Caco-2 (cell line): ENCODE measurements around the gene SORCS2. TPM values are rescaled to one million over a fixed set of nuclear protein-coding genes. Genes with fewer than 3 reads are reported as not detected.

Experiments used
- BruUV-seq: library from RNA; stranded (reverse); fragments of 400-500 nt; replicated peaks from 2 replicates; lab custom pipeline; 2021; lab: Mats Ljungman, UMichigan
- CTCF ChIA-PET: fragments of 300-600 bp; sonication (Branson Sonifier 250); formaldehyde crosslinking; loops from one replicate; lab custom pipeline; 2022; ENCODE audit warnings: antibody characterized with exemption; lab: Charles Lee
- POLR2A ChIA-PET: fragments of 300-600 bp; sonication (Branson Sonifier 250); formaldehyde crosslinking; loops from one replicate; lab custom pipeline; 2022; ENCODE audit warnings: antibody characterized with exemption; lab: Charles Lee
- DNase-seq, 2 experiments: peaks; one replicate each; pipeline versions ENCODE4 v3.0.0 to v3.0.0-alpha.2; 2020 to 2022
- H3K27me3 ChIP-seq: replicated peaks from 2 replicates; pipeline ENCODE4 v1.6.0; 2011; ENCODE audit warnings: low read length; ENCODE audit not compliant: control insufficient read depth, insufficient read depth
- H3K36me3 ChIP-seq: 2 replicates; pipeline ENCODE4 v1.5.1; 2011; ENCODE audit warnings: low read length; ENCODE audit not compliant: control insufficient read depth, insufficient read depth
- H3K4me1 ChIP-seq: fragments of 250-450 bp; sonication (Bioruptor Pico); 2 replicates; pipeline ENCODE4 v1.5.1; 2020; ENCODE audit warnings: mild to moderate bottlenecking
- H3K4me3 ChIP-seq: 2 replicates; pipeline ENCODE4 v1.5.1; 2011; ENCODE audit warnings: low read depth, mild to moderate bottlenecking, control low read depth, low read length
- H3K9me3 ChIP-seq: fragments of 250-450 bp; sonication (Bioruptor Pico); 2 replicates; pipeline ENCODE4 v1.5.1; 2020; ENCODE audit warnings: mild to moderate bottlenecking, moderate library complexity
- H3K27ac Mint-ChIP-seq: one replicate; pipeline ENCODE4 v1.8.0; 2022; ENCODE audit warnings: mixed read lengths; ENCODE audit not compliant: unreplicated experiment
- H3K27me3 Mint-ChIP-seq: one replicate; pipeline ENCODE4 v1.8.0; 2022; ENCODE audit warnings: mixed read lengths; ENCODE audit not compliant: insufficient read depth, unreplicated experiment
- H3K36me3 Mint-ChIP-seq: one replicate; pipeline ENCODE4 v1.8.0; 2022; ENCODE audit warnings: mild to moderate bottlenecking, mixed read lengths; ENCODE audit not compliant: insufficient read depth, unreplicated experiment
- H3K4me1 Mint-ChIP-seq: one replicate; pipeline ENCODE4 v1.8.0; 2022; ENCODE audit warnings: low read depth, mixed read lengths; ENCODE audit not compliant: unreplicated experiment
- H3K4me3 Mint-ChIP-seq: one replicate; pipeline ENCODE4 v1.8.0; 2022; ENCODE audit warnings: mild to moderate bottlenecking, moderate library complexity, mixed read lengths; ENCODE audit not compliant: unreplicated experiment
- H3K9me3 Mint-ChIP-seq: one replicate; pipeline ENCODE4 v1.8.0; 2022; ENCODE audit warnings: mixed read lengths; ENCODE audit not compliant: unreplicated experiment
- intact Hi-C: fragments of 100-400 bp; cut with micrococcal nuclease; formaldehyde crosslinking; loops from one replicate; pipeline ENCODE4 v1.10.0; 2022; ENCODE audit not compliant: unreplicated experiment
- total RNA-seq: library from RNA; stranded (reverse); gene quantifications from 2 replicates; pipeline ENCODE4 v1.2.3, GENCODE V29; 2022
- TF ChIP-seq, protein P1 (sequence below), 2 experiments: fragments of 200-600 bp in 1 of 2; IDR thresholded peaks; 1 replicate in 1 of 2; 2 replicates in 1 of 2; pipeline versions ENCODE4 v1.5.1 to v1.8.0; 2011 to 2022; ENCODE audit warnings: antibody characterized with exemption in 1 of 2, control low read depth in 1 of 2, inconsistent platforms in 1 of 2, low read depth in 1 of 2, low read length in 1 of 2, mild to moderate bottlenecking in 1 of 2, moderate library complexity in 1 of 2; ENCODE audit not compliant: insufficient read depth in 1 of 2, severe bottlenecking in 1 of 2, unreplicated experiment in 1 of 2

Gene SORCS2
- total RNA-seq, 1 experiment from 2014 or later: 1.6 TPM

DNA sequence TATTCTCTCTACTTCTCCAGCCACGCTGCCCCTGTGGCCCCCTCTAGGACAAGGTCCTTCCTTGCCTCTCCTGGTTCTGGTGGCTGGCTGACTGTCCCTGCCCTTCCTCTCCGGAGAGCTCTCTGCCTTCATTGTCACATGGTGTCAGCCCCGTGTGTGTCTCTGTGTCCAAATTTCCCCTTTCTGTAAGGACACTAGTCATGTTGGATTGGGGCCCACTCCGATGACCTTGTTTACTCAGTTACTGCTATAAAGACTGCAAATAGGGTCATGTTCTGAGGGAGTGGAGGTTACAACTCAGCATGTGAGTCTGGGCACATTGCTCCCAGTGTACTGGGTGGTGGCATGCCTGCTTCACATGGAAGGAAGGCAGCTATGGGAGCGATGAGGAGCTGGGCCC, 371.9 kb downstream of the SORCS2 start:
- TF ChIP-seq, protein P1, sequence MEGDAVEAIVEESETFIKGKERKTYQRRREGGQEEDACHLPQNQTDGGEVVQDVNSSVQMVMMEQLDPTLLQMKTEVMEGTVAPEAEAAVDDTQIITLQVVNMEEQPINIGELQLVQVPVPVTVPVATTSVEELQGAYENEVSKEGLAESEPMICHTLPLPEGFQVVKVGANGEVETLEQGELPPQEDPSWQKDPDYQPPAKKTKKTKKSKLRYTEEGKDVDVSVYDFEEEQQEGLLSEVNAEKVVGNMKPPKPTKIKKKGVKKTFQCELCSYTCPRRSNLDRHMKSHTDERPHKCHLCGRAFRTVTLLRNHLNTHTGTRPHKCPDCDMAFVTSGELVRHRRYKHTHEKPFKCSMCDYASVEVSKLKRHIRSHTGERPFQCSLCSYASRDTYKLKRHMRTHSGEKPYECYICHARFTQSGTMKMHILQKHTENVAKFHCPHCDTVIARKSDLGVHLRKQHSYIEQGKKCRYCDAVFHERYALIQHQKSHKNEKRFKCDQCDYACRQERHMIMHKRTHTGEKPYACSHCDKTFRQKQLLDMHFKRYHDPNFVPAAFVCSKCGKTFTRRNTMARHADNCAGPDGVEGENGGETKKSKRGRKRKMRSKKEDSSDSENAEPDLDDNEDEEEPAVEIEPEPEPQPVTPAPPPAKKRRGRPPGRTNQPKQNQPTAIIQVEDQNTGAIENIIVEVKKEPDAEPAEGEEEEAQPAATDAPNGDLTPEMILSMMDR (IDR thresholded peaks at IDR 0.05; ENCODE audit: insufficient read depth in 1 of 2, low read depth in 1 of 2, low read length in 1 of 2, severe bottlenecking in 1 of 2, unreplicated experiment in 1 of 2): no peak
- Histone ChIP-seq H3K27me3 (no peaks in the 10 kb centered on the region), H3K4me3 (no peak overlapping the region), H3K9me3 (no peaks in the 10 kb centered on the region), H3K36me3 (no peaks in the 10 kb centered on the region), H3K4me1 (no peaks in the 10 kb centered on the region)
- POLR2A ChIA-PET: no interaction called here
- BruUV-seq: no TSS peak
- no peaks in the 10 kb centered on the region for H3K36me3 Mint-ChIP-seq
- H3K27ac Mint-ChIP-seq: no peak overlapping the region
- DNase-seq: no peak
- no peaks in the 10 kb centered on the region for H3K9me3 Mint-ChIP-seq
- CTCF ChIA-PET: no interaction called here
- H3K27me3 Mint-ChIP-seq: no peaks in the 10 kb centered on the region
- no peaks in the 10 kb centered on the region for H3K4me1 Mint-ChIP-seq
- intact Hi-C loops: no loop called here
- no peak overlapping the region for H3K4me3 Mint-ChIP-seq

- intact Hi-C loops: no loop called here
- TF ChIP-seq, protein P1 (IDR thresholded peaks at IDR 0.05; ENCODE audit: insufficient read depth in 1 of 2, low read depth in 1 of 2, low read length in 1 of 2, severe bottlenecking in 1 of 2, unreplicated experiment in 1 of 2): no peak
- Histone ChIP-seq H3K27me3 (no peaks in the 10 kb centered on the region), H3K4me3 (no peak overlapping the region), H3K36me3 (no peaks in the 10 kb centered on the region), H3K9me3 (no peaks in the 10 kb centered on the region), H3K4me1 (no peaks in the 10 kb centered on the region)
- Mint-ChIP-seq H3K36me3 (no peaks in the 10 kb centered on the region), H3K9me3 (no peaks in the 10 kb centered on the region), H3K4me1 (no peaks in the 10 kb centered on the region), H3K27me3 (no peaks in the 10 kb centered on the region), H3K27ac (no peak overlapping the region), H3K4me3 (no peak overlapping the region)
- no peak for DNase-seq
- ChIA-PET POLR2A (no interaction called here), CTCF (no interaction called here)
- no TSS peak for BruUV-seq
Measured at GRCh38 chr4:7565483-7565882, 373.1 kb downstream of the SORCS2 start.

DNA sequence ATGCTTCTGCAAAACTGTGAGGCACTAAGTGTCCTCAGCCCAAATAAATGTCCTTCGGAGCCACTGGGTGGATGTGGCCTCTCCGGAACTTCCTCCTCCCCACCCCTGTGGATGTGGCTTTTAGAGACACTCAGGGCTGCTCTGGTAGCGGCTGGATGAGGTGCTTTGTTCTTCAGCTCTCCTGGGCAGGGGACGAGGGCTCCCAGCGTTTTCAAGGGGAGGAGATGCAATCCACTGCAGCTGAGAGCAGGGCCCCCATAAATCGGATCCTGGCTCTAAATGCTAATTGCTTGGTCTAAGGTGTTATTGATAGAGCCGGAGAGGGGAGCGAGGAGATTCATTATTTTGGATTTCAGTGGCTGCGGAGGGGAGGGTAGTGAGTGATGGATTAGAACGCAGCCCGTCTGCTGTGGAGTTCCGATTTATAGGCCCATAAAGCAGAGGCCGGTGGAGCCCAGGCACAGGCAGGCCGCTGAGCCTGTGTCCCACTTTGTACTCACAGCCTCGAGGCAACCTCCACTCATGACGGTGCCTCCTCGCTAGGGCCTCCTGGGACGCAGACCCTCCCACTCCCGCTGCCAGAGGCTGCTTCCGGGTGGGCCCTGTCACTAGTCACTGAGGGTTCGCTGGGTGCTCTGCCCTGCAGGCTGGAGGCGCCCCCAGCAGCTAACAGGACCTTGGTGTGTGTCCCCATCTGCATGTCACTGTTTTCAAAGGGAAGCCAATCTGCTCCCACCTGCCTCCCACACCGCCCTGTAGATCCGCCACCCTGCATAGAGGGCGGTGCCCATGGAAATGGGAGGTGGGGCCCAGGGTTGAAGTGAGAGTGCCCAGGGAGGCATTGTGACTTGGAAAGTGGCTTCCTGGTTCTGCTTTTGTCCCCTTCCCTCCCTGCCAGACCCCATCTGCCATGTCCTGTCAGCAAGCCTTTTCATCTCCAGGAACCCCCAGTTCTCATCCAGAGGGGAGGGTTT, 377.8 kb downstream of the SORCS2 start:
- Mint-ChIP-seq H3K4me3 (no peak overlapping the region), H3K36me3 (no peaks in the 10 kb centered on the region), H3K9me3 (no peaks in the 10 kb centered on the region), H3K4me1 (no peaks in the 10 kb centered on the region), H3K27me3 (no peaks in the 10 kb centered on the region), H3K27ac (no peak overlapping the region)
- no peak for DNase-seq
- POLR2A ChIA-PET: no interaction called here
- Histone ChIP-seq H3K4me1 (no peaks in the 10 kb centered on the region), H3K27me3 (no peaks in the 10 kb centered on the region), H3K4me3 (no peak overlapping the region), H3K9me3 (no peaks in the 10 kb centered on the region), H3K36me3 (no peaks in the 10 kb centered on the region)
- TF ChIP-seq, protein P1 (IDR thresholded peaks at IDR 0.05; ENCODE audit: insufficient read depth in 1 of 2, low read depth in 1 of 2, low read length in 1 of 2, severe bottlenecking in 1 of 2, unreplicated experiment in 1 of 2): no peak
- intact Hi-C loops: no loop called here
- CTCF ChIA-PET: no interaction called here
- no TSS peak for BruUV-seq
